AG10803 (cell line): ENCODE results near the gene TMEM117.

Experiments used
- DNase-seq: peaks from one replicate; pipeline ENCODE4 v3.0.0; 2010; ENCODE audit warnings: low read depth
- H3K4me3 ChIP-seq: 2 replicates; pipeline ENCODE4 v1.5.1; 2011; ENCODE audit warnings: mild to moderate bottlenecking, low read length, control low read depth
- CTCF ChIP-seq: conservative IDR thresholded peaks from 2 replicates; pipeline ENCODE4 v1.5.1; 2011; ENCODE audit warnings: mild to moderate bottlenecking, low read length, control low read depth, inconsistent platforms

Gene TMEM117

GRCh38 chr12:43878050-43878449 lies 42.2 kb downstream of the TMEM117 start:
- no peak for TF ChIP-seq CTCF
- DNase-seq: no peak
- no peak overlapping the region for H3K4me3 ChIP-seq

- no peak for TF ChIP-seq CTCF
- H3K4me3 ChIP-seq: no peak overlapping the region
- no peak for DNase-seq
Observed at GRCh38 chr12:43880547-43880946, 44.7 kb downstream of the TMEM117 start.

GRCh38 chr12:43882578-43883178 lies 46.8 kb downstream of the TMEM117 start:
- H3K4me3 ChIP-seq: no peak overlapping the region
- TF ChIP-seq CTCF: peak; percentile 95
- DNase-seq: peak; percentile 69

GRCh38 chr12:43883311-43883710 lies 47.4 kb downstream of the TMEM117 start:
- no peak overlapping the region for H3K4me3 ChIP-seq
- TF ChIP-seq CTCF: no peak
- DNase-seq: no peak

- DNase-seq: no peak
- no peak overlapping the region for H3K4me3 ChIP-seq
- TF ChIP-seq CTCF: no peak
Observed at GRCh38 chr12:43883748-43884147, 47.9 kb downstream of the TMEM117 start.

GRCh38 chr12:43884683-43885410 lies 49.0 kb downstream of the TMEM117 start:
- no peak for DNase-seq
- H3K4me3 ChIP-seq: no peak overlapping the region
- no peak for TF ChIP-seq CTCF

GRCh38 chr12:43887397-43887796 lies 51.5 kb downstream of the TMEM117 start:
- DNase-seq: no peak
- no peak for TF ChIP-seq CTCF
- H3K4me3 ChIP-seq: no peak overlapping the region
